Hippocampal formation (tissue), 2 donors: ENCODE results near the gene NCAM2.
"Not testable (repeated sequence)": the region's sequence is repeated elsewhere in the genome, so short reads cannot be mapped to it uniquely, and the experiment has no call there.

Experiments
- DNase-seq, 2 donors: peaks; one replicate each; lab custom pipeline; 2025; lab: John Stamatoyannopoulos, UW

Gene NCAM2

GRCh38 chr21:21309510-21309909 is 311.3 kb downstream of the NCAM2 start:
- DNase-seq = no peak

GRCh38 chr21:21324297-21324696 is 326.1 kb downstream of the NCAM2 start:
- no peak for DNase-seq

GRCh38 chr21:21332492-21332891 is 334.3 kb downstream of the NCAM2 start:
- no peak for DNase-seq

GRCh38 chr21:21341041-21341440 is 342.8 kb downstream of the NCAM2 start:
- DNase-seq = no peak

GRCh38 chr21:21345296-21345695 is 347.1 kb downstream of the NCAM2 start:
- DNase-seq = no peak

GRCh38 chr21:21345872-21346271 is 347.7 kb downstream of the NCAM2 start:
- DNase-seq = no peak

- no peak for DNase-seq
These were observed 368.1 kb downstream of the NCAM2 start for GRCh38 chr21:21366277-21366676.

- no peak for DNase-seq
These were observed 369.4 kb downstream of the NCAM2 start for GRCh38 chr21:21367583-21367982.

GRCh38 chr21:21373969-21374368 is 375.8 kb downstream of the NCAM2 start:
- DNase-seq = peak in 1 of 2 donors; percentile 76

GRCh38 chr21:21383126-21383525 is 384.9 kb downstream of the NCAM2 start:
- no peak for DNase-seq

GRCh38 chr21:21384977-21385376 is 386.8 kb downstream of the NCAM2 start:
- DNase-seq = no peak

GRCh38 chr21:21385404-21385803 is 387.2 kb downstream of the NCAM2 start:
- no peak for DNase-seq

- no peak for DNase-seq
These were observed 389.7 kb downstream of the NCAM2 start for GRCh38 chr21:21387916-21388315.

GRCh38 chr21:21394064-21394463 is 395.9 kb downstream of the NCAM2 start:
- no peak for DNase-seq

- DNase-seq = no peak
These were observed 398.2 kb downstream of the NCAM2 start for GRCh38 chr21:21396424-21396823.

GRCh38 chr21:21397464-21397863 is 399.3 kb downstream of the NCAM2 start:
- DNase-seq = no peak

- DNase-seq = no peak
These were observed 403.2 kb downstream of the NCAM2 start for GRCh38 chr21:21401444-21401843.

GRCh38 chr21:21402187-21402586 is 404.0 kb downstream of the NCAM2 start:
- DNase-seq = not testable (repeated sequence)

GRCh38 chr21:21404261-21404660 is 406.1 kb downstream of the NCAM2 start:
- not testable (repeated sequence) for DNase-seq

GRCh38 chr21:21406921-21407320 is 408.7 kb downstream of the NCAM2 start:
- DNase-seq = no peak

GRCh38 chr21:21412096-21412495 is 413.9 kb downstream of the NCAM2 start:
- no peak for DNase-seq

- no peak for DNase-seq
These were observed 417.5 kb downstream of the NCAM2 start for GRCh38 chr21:21415741-21416140.

GRCh38 chr21:21434944-21435343 is 436.7 kb downstream of the NCAM2 start:
- DNase-seq = no peak

GRCh38 chr21:21436012-21436534 is 437.9 kb downstream of the NCAM2 start:
- DNase-seq = no peak

- no peak for DNase-seq
These were observed 441.6 kb downstream of the NCAM2 start for GRCh38 chr21:21439761-21440160.
